ENCODE results near the gene GPHN.

Gene GPHN

DNA sequence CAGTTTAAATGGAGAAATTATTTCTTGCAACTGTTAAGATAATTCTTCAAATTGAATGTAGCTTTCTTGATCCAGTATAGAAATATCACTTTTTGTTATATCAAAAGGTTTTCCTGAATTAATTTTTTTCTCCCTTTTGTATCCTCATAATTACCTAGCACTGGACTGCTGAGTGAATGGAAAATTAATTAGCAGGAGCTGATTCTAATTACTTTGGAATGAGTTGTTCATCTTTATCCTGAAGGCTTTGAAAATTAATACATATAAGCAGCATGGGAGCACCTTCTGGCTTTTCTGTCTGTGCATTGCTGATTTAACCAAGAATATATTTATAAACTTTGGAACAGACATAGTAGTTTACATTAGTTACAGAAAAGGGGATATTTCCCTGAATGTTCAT, 373.6 kb downstream of the GPHN start:
- Histone ChIP-seq H3K36me3 (no peaks in the 10 kb centered on the region), H3K27me3 (no peaks in the 10 kb centered on the region), H3K9me3 (peaks cover 0 to 20% (median 5%) of the 10 kb centered on the region in 3 donors), H3K4me1 (no peaks in the 10 kb centered on the region), H3K27ac (no peak overlapping the region), H3K4me3 (no peak overlapping the region)
- no peak for DNase-seq
- TF ChIP-seq, protein P1, sequence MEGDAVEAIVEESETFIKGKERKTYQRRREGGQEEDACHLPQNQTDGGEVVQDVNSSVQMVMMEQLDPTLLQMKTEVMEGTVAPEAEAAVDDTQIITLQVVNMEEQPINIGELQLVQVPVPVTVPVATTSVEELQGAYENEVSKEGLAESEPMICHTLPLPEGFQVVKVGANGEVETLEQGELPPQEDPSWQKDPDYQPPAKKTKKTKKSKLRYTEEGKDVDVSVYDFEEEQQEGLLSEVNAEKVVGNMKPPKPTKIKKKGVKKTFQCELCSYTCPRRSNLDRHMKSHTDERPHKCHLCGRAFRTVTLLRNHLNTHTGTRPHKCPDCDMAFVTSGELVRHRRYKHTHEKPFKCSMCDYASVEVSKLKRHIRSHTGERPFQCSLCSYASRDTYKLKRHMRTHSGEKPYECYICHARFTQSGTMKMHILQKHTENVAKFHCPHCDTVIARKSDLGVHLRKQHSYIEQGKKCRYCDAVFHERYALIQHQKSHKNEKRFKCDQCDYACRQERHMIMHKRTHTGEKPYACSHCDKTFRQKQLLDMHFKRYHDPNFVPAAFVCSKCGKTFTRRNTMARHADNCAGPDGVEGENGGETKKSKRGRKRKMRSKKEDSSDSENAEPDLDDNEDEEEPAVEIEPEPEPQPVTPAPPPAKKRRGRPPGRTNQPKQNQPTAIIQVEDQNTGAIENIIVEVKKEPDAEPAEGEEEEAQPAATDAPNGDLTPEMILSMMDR (IDR thresholded peaks at IDR 0.05), result no peak
- intact Hi-C loops (cut with DNase I; ENCODE audit: low total_unique reads), result no loop called here

GRCh38 chr14:66884149-66884548, 376.2 kb downstream of the GPHN start:
- peaks cover 0 to 8% (median 5%) of the 10 kb centered on the region in 3 donors for H3K9me3 ChIP-seq
- H3K27me3 ChIP-seq, result no peaks in the 10 kb centered on the region
- intact Hi-C loops (cut with DNase I; ENCODE audit: low total_unique reads), result no loop called here
- TF ChIP-seq, protein P1 (IDR thresholded peaks at IDR 0.05), result no peak
- no peaks in the 10 kb centered on the region for H3K4me1 ChIP-seq
- H3K36me3 ChIP-seq, result no peaks in the 10 kb centered on the region
- no peak overlapping the region for H3K27ac ChIP-seq
- no peak for DNase-seq
- H3K4me3 ChIP-seq, result no peak overlapping the region

DNA sequence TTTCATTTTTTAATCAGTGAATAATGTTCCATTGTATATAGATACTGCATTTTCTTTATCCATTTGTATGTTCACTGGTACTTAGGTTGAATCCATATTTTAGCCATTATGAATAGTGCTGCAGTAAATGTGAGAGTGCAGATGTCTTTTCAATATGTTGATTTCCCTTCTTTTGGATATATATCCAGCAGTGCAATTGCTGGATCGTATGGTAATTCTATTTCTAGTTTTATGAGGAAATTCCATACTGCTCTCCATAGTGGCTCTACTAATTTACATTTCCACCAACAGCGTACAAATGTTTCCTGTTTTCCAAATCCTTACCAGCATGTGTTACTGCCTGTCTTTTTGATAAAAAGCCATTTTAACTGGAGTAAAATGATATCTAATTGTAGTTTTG, 392.8 kb downstream of the GPHN start:
- H3K4me3 ChIP-seq, result no peak overlapping the region
- peaks cover 0 to 4% (median 0%) of the 10 kb centered on the region in 3 donors for H3K9me3 ChIP-seq
- TF ChIP-seq, protein P1 (IDR thresholded peaks at IDR 0.05), result no peak
- no peak for DNase-seq
- no peaks in the 10 kb centered on the region for H3K4me1 ChIP-seq
- no peaks in the 10 kb centered on the region for H3K27me3 ChIP-seq
- intact Hi-C loops (cut with DNase I; ENCODE audit: low total_unique reads), result no loop called here
- no peaks in the 10 kb centered on the region for H3K36me3 ChIP-seq
- no peak overlapping the region for H3K27ac ChIP-seq

- TF ChIP-seq, protein P1 (IDR thresholded peaks at IDR 0.05), result no peak
- no peaks in the 10 kb centered on the region for H3K4me1 ChIP-seq
- H3K36me3 ChIP-seq, result no peaks in the 10 kb centered on the region
- no peaks in the 10 kb centered on the region for H3K27me3 ChIP-seq
- no peak overlapping the region for H3K4me3 ChIP-seq
- no peaks in the 10 kb centered on the region for H3K9me3 ChIP-seq
- H3K27ac ChIP-seq, result no peak overlapping the region
- no peak for DNase-seq
- intact Hi-C loops (cut with DNase I; ENCODE audit: low total_unique reads), result no loop called here
Observed at GRCh38 chr14:66910311-66910840, 402.4 kb downstream of the GPHN start.

DNA sequence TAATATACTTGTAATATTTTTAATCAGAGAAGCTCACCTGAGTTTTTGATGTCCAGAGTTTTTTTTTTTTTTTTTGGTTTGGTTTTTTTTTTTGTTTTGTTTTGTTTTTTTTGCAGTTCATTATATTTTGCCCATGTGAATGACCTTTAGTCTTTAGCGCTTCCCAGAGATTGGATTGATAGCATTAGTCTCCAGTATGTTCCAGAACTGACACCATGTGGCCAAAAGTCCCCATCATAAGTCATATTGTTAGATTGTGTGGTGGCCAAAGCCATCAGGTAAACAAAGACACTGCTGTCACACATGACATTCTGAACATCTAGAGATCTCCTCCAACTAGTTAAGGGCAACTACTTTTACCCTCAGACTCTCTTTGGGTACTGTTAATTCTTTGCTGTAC, 408.5 kb downstream of the GPHN start:
- peaks cover 5 to 21% (median 21%) of the 10 kb centered on the region in 3 donors for H3K36me3 ChIP-seq
- no peaks in the 10 kb centered on the region for H3K4me1 ChIP-seq
- no peaks in the 10 kb centered on the region for H3K27me3 ChIP-seq
- intact Hi-C loops (cut with DNase I; ENCODE audit: low total_unique reads), result no loop called here
- no peak overlapping the region for H3K27ac ChIP-seq
- H3K9me3 ChIP-seq, result peaks cover 0 to 8% (median 0%) of the 10 kb centered on the region in 3 donors
- no peak for DNase-seq
- TF ChIP-seq, protein P1 (IDR thresholded peaks at IDR 0.05), result no peak
- no peak overlapping the region for H3K4me3 ChIP-seq

- TF ChIP-seq, protein P1 (IDR thresholded peaks at IDR 0.05), result no peak
- intact Hi-C loops (cut with DNase I; ENCODE audit: low total_unique reads), result no loop called here
- peaks cover 15 to 35% (median 34%) of the 10 kb centered on the region in 3 donors for H3K36me3 ChIP-seq
Observed at GRCh38 chr14:66918527-66918926, 410.6 kb downstream of the GPHN start.

More at GRCh38 chr14:66918527-66918926, 410.6 kb downstream of the GPHN start:
- Histone ChIP-seq H3K4me3 (no peak overlapping the region), H3K27ac (no peak overlapping the region), H3K4me1 (no peaks in the 10 kb centered on the region), H3K9me3 (peaks cover 0 to 10% (median 0%) of the 10 kb centered on the region in 3 donors), H3K27me3 (no peaks in the 10 kb centered on the region)
- DNase-seq, result no peak
